Panc1 (cell line): ENCODE measurements around the gene HSF2BP.
"Not testable (repeated sequence)": the region's sequence is repeated elsewhere in the genome, so short reads cannot be mapped to it uniquely, and the experiment has no call there.

ENCODE experiments used
- CTCF ChIP-seq: fragments of 450-650 bp; IDR thresholded peaks from 2 replicates; pipeline ENCODE4 v1.5.1; 2017; ENCODE audit warnings: mild to moderate bottlenecking
- POLR2AphosphoS5 ChIP-seq: IDR thresholded peaks from 2 replicates; pipeline ENCODE4 v1.6.1; 2012; ENCODE audit warnings: mild to moderate bottlenecking, low read depth, low read length, moderate library complexity
- SIN3A ChIP-seq: IDR thresholded peaks from 2 replicates; pipeline ENCODE4 v1.6.1; 2012; ENCODE audit warnings: low read depth, mild to moderate bottlenecking, low read length, moderate library complexity, borderline replicate concordance; ENCODE audit not compliant: insufficient read depth

- not testable (repeated sequence) for TF ChIP-seq CTCF, SIN3A, POLR2AphosphoS5
Measured at GRCh38 chr21:43498065-43498464, 161.2 kb downstream of the HSF2BP start.
